Thymus (tissue), 11 donors: ENCODE results near the gene MKI67. TPM values are rescaled to one million over a fixed set of nuclear protein-coding genes. Genes with fewer than 3 reads are reported as not detected.

ENCODE experiments used
- DNase-seq, 9 donors: peaks; one replicate each; pipeline ENCODE4 v3.0.0-alpha.2; 2013; ENCODE audit warnings: low spot score in 9 of 9, low read depth in 6 of 9, missing footprints in 1 of 9
- H3K27ac ChIP-seq, 2 donors: one replicate each; pipeline ENCODE4 v1.5.1; 2013; ENCODE audit warnings: control low read depth in 1 of 2, low read depth in 1 of 2, low read length in 1 of 2, mild to moderate bottlenecking in 1 of 2, moderate library complexity in 1 of 2
- H3K27me3 ChIP-seq, 2 donors: one replicate each; pipeline ENCODE4 v1.5.1; 2013; ENCODE audit warnings: low read length in 1 of 2; ENCODE audit not compliant: control insufficient read depth in 2 of 2, insufficient read depth in 1 of 2
- H3K36me3 ChIP-seq, 2 donors: one replicate each; pipeline ENCODE4 v1.5.1; 2013; ENCODE audit warnings: low read length in 1 of 2, mild to moderate bottlenecking in 1 of 2, moderate library complexity in 1 of 2; ENCODE audit not compliant: control insufficient read depth in 2 of 2, insufficient read depth in 2 of 2
- H3K4me1 ChIP-seq, 2 donors: one replicate each; pipeline ENCODE4 v1.5.1; 2013; ENCODE audit warnings: low read length in 2 of 2; ENCODE audit not compliant: control insufficient read depth in 2 of 2, insufficient read depth in 2 of 2
- H3K4me3 ChIP-seq, 2 donors: one replicate each; pipeline ENCODE4 v1.5.1; 2013; ENCODE audit warnings: low read length in 2 of 2, control low read depth in 1 of 2, mild to moderate bottlenecking in 1 of 2
- H3K9me3 ChIP-seq, 2 donors: one replicate each; pipeline ENCODE4 v1.5.1; 2013; ENCODE audit warnings: low read length in 1 of 2, mild to moderate bottlenecking in 1 of 2; ENCODE audit not compliant: control insufficient read depth in 2 of 2, insufficient read depth in 1 of 2
- WGBS: extraction: QIAGEN DNeasy Blood & Tissue Kit; methylation state at CpG from one replicate; pipeline ENCODE4 v1.1.7; 2013; 5-methylcytosine and 5-hydroxymethylcytosine counted together
- polyA plus RNA-seq: library from polyadenylated mRNA; stranded (reverse); fragments of 200-250 nt; gene quantifications from one replicate; pipeline ENCODE4 v1.2.3, GENCODE V29; 2013
- total RNA-seq: library from RNA; stranded (reverse); fragments of 120-200 nt; gene quantifications from one replicate; pipeline ENCODE4 v1.2.4, GENCODE V29; 2013
- donor health status: healthy.

Gene MKI67
- total and polyA plus RNA-seq, 2 donors, result 3.9 to 41.5 TPM

- no peak for DNase-seq
Measured at GRCh38 chr10:128070161-128070560, 56.1 kb downstream of the MKI67 start.

GRCh38 chr10:128069351-128070051 lies 56.7 kb downstream of the MKI67 start:
- Histone ChIP-seq H3K4me3 (no peak overlapping the region), H3K27ac (no peak overlapping the region), H3K27me3 (no peaks in the 10 kb centered on the region), H3K9me3 (no peaks in the 10 kb centered on the region), H3K4me1 (peaks cover 14 to 29% of the 10 kb centered on the region in 2 donors), H3K36me3 (peaks cover 51 to 52% of the 10 kb centered on the region in 2 donors)
- DNase-seq, result peak in 7 of 9 donors; percentile 56 to 88 (median 75)
- WGBS, result 72% methylated on average over 28 of the region's 28 CpGs

More at GRCh38 chr10:128070161-128070560, 56.1 kb downstream of the MKI67 start:
- H3K27me3 ChIP-seq, result no peaks in the 10 kb centered on the region
- 95% methylated on average over 10 of the region's 10 CpGs for WGBS
- peaks cover 51 to 52% of the 10 kb centered on the region in 2 donors for H3K36me3 ChIP-seq
- no peak overlapping the region for H3K4me3 ChIP-seq
- peaks cover 8 to 22% of the 10 kb centered on the region in 2 donors for H3K4me1 ChIP-seq
- H3K9me3 ChIP-seq, result no peaks in the 10 kb centered on the region
- no peak overlapping the region for H3K27ac ChIP-seq

- no peak overlapping the region for H3K4me3 ChIP-seq
- no peaks in the 10 kb centered on the region for H3K27me3 ChIP-seq
- H3K4me1 ChIP-seq, result peaks cover 22 to 37% of the 10 kb centered on the region in 2 donors
- H3K9me3 ChIP-seq, result no peaks in the 10 kb centered on the region
- peaks cover 51 to 52% of the 10 kb centered on the region in 2 donors for H3K36me3 ChIP-seq
- WGBS, result 95% methylated on average over 19 of the region's 19 CpGs
- H3K27ac ChIP-seq, result no peak overlapping the region
- peak in 1 of 9 donors; percentile 29 for DNase-seq
Measured at GRCh38 chr10:128068398-128069285, 57.6 kb downstream of the MKI67 start.

- peaks cover 44 to 49% of the 10 kb centered on the region in 2 donors for H3K36me3 ChIP-seq
- no peak overlapping the region for H3K27ac ChIP-seq
- H3K9me3 ChIP-seq, result no peaks in the 10 kb centered on the region
- H3K4me1 ChIP-seq, result peaks cover 30 to 45% of the 10 kb centered on the region in 2 donors
- no peak for DNase-seq
- WGBS, result 97% methylated on average over 25 of the region's 25 CpGs
- no peak overlapping the region for H3K4me3 ChIP-seq
- H3K27me3 ChIP-seq, result no peaks in the 10 kb centered on the region
Measured at GRCh38 chr10:128067691-128068397, 58.4 kb downstream of the MKI67 start.

GRCh38 chr10:128066870-128067382 lies 59.3 kb downstream of the MKI67 start:
- Histone ChIP-seq H3K4me3 (no peak overlapping the region), H3K27ac (no peak overlapping the region), H3K4me1 (peaks cover 36 to 54% of the 10 kb centered on the region in 2 donors), H3K9me3 (no peaks in the 10 kb centered on the region), H3K36me3 (peaks cover 42 to 45% of the 10 kb centered on the region in 2 donors), H3K27me3 (no peaks in the 10 kb centered on the region)
- 87% methylated on average over 13 of the region's 13 CpGs for WGBS
- DNase-seq, result no peak

- Histone ChIP-seq H3K27ac (no peak overlapping the region), H3K4me3 (no peak overlapping the region), H3K9me3 (no peaks in the 10 kb centered on the region), H3K27me3 (no peaks in the 10 kb centered on the region), H3K4me1 (peaks cover 36 to 57% of the 10 kb centered on the region in 2 donors), H3K36me3 (peaks cover 39 to 41% of the 10 kb centered on the region in 2 donors)
- no peak for DNase-seq
- 94% methylated on average over 13 of the region's 13 CpGs for WGBS
Measured at GRCh38 chr10:128065881-128066534, 60.2 kb downstream of the MKI67 start.

- 49% methylated on average over 17 of the region's 17 CpGs for WGBS
- peaks cover 36 to 57% of the 10 kb centered on the region in 2 donors for H3K4me1 ChIP-seq
- no peaks in the 10 kb centered on the region for H3K27me3 ChIP-seq
- H3K36me3 ChIP-seq, result peaks cover 31 to 41% of the 10 kb centered on the region in 2 donors
- H3K27ac ChIP-seq, result peak overlapping the region; percentile 80 to 88
- no peak for DNase-seq
- H3K9me3 ChIP-seq, result no peaks in the 10 kb centered on the region
- H3K4me3 ChIP-seq, result no peak overlapping the region
Measured at GRCh38 chr10:128064970-128065580, 61.1 kb downstream of the MKI67 start.
